Testis (tissue), 3 donors: ENCODE measurements around the gene RRP1. TPM values are rescaled to one million over a fixed set of nuclear protein-coding genes. Genes with fewer than 3 reads are reported as not detected.

Source experiments
- DNase-seq: peaks from one replicate; pipeline ENCODE4 v3.0.0-alpha.2; 2019
- H3K27ac ChIP-seq, 2 donors: fragments of 200-600 bp; sonication (generic); one replicate each; pipeline ENCODE4 v1.5.1; 2019
- H3K27me3 ChIP-seq: fragments of 200-600 bp; sonication (generic); one replicate; pipeline ENCODE4 v1.5.1; 2019
- H3K36me3 ChIP-seq: fragments of 200-600 bp; sonication (generic); one replicate; pipeline ENCODE4 v1.5.1; 2017; ENCODE audit warnings: low read depth; ENCODE audit errors: missing control alignments
- H3K4me1 ChIP-seq: fragments of 200-600 bp; sonication (generic); one replicate; pipeline ENCODE4 v1.5.1; 2019
- H3K4me3 ChIP-seq, 2 donors: fragments of 200-600 bp; sonication (generic); one replicate each; pipeline ENCODE4 v1.5.1; 2017 to 2019
- H3K9me3 ChIP-seq: fragments of 200-600 bp; sonication (generic); one replicate; pipeline ENCODE4 v1.5.1; 2017
- CTCF ChIP-seq, 3 experiments: fragments of 450-650 bp in 2 of 3; fragments of 200-600 bp in 1 of 3; sonication (generic) in 1 of 3; IDR thresholded peaks; one replicate each; pipeline ENCODE4 v1.5.1; 2016 to 2019; ENCODE audit warnings: antibody characterized with exemption in 3 of 3, mild to moderate bottlenecking in 2 of 3, moderate library complexity in 1 of 3
- POLR2A ChIP-seq: fragments of 450-650 bp; IDR thresholded peaks from one replicate; pipeline ENCODE4 v1.6.1; 2017; ENCODE audit warnings: antibody characterized with exemption, mild to moderate bottlenecking, moderate library complexity
- WGBS, 2 donors: methylation state at CpG; one replicate each; pipeline ENCODE4 v1.1.5; 2018; 5-methylcytosine and 5-hydroxymethylcytosine counted together
- intact Hi-C: fragments of 100-400 bp; cut with DNase I; formaldehyde crosslinking; loops from one replicate; pipeline ENCODE4 v1.15.1; 2023; ENCODE audit warnings: low total_unique reads
- polyA plus RNA-seq: library from polyadenylated mRNA; stranded (reverse); fragments of 350-450 nt; fragmentation: Illumina TruSeq; extraction: RNeasy Lipid Tissue Mini Kit (QIAGEN cat#74804); gene quantifications from one replicate; pipeline ENCODE4 v1.2.3, GENCODE V29; 2014; ENCODE audit warnings: low read depth, low replicate concordance; ENCODE audit not compliant: insufficient read depth
- total RNA-seq, 2 donors: library from RNA; depleted of rRNA; stranded (reverse); fragments of >200 nt; gene quantifications; one replicate each; pipeline ENCODE4 v1.2.3, GENCODE V29; 2016

RRP1 gene
- total and polyA plus RNA-seq, 3 donors from 2014 or later: 21.1 to 40.2 (median 33.6) TPM

- WGBS, 2 donors: 69 to 80% methylated on average over 1 to 15 of the region's 15 CpGs
- Histone ChIP-seq H3K36me3 (no peaks in the 10 kb centered on the region), H3K4me3 (no peak overlapping the region), H3K9me3 (no peaks in the 10 kb centered on the region), H3K27me3 (no peaks in the 10 kb centered on the region), H3K4me1 (peaks cover 8% of the 10 kb centered on the region), H3K27ac (no peak overlapping the region)
- DNase-seq: no peak
- no peak for TF ChIP-seq CTCF (IDR thresholded peaks at IDR 0.05)
- TF ChIP-seq POLR2A: no peak
- intact Hi-C loops: no loop called here
Measured at GRCh38 chr21:43767498-43767983, 21.8 kb upstream of the RRP1 start.

- peak; percentile 46 for DNase-seq
- intact Hi-C loops: no loop called here
- no peak overlapping the region for H3K4me3 ChIP-seq
- peaks cover 8% of the 10 kb centered on the region for H3K4me1 ChIP-seq
- H3K27ac ChIP-seq: peak overlapping the region in 1 of 2 donors; percentile 30
- H3K36me3 ChIP-seq: no peaks in the 10 kb centered on the region
- H3K9me3 ChIP-seq: no peaks in the 10 kb centered on the region
- 72 to 88% methylated on average over 19 to 34 of the region's 34 CpGs for WGBS, 2 donors
- no peaks in the 10 kb centered on the region for H3K27me3 ChIP-seq
- TF ChIP-seq CTCF (IDR thresholded peaks at IDR 0.05) (no peak), POLR2A (no peak)
Measured at GRCh38 chr21:43767984-43768867, 21.2 kb upstream of the RRP1 start.

GRCh38 chr21:43768868-43769167 lies 20.6 kb upstream of the RRP1 start:
- H3K9me3 ChIP-seq: no peaks in the 10 kb centered on the region
- no peak overlapping the region for H3K4me3 ChIP-seq
- TF ChIP-seq POLR2A: no peak
- no peak for TF ChIP-seq CTCF (IDR thresholded peaks at IDR 0.05)
- H3K27ac ChIP-seq: peak overlapping the region in 1 of 2 donors; percentile 30
- WGBS, 2 donors: 79 to 86% methylated on average over 7 to 8 of the region's 8 CpGs
- H3K27me3 ChIP-seq: no peaks in the 10 kb centered on the region
- intact Hi-C loops: no loop called here
- peaks cover 8% of the 10 kb centered on the region for H3K4me1 ChIP-seq
- DNase-seq: no peak
- H3K36me3 ChIP-seq: no peaks in the 10 kb centered on the region

- 91 to 96% methylated on average over 11 of the region's 11 CpGs for WGBS, 2 donors
- intact Hi-C loops: no loop called here
- no peak for DNase-seq
- Histone ChIP-seq H3K27me3 (no peaks in the 10 kb centered on the region), H3K4me1 (peaks cover 12% of the 10 kb centered on the region), H3K9me3 (no peaks in the 10 kb centered on the region), H3K4me3 (no peak overlapping the region), H3K27ac (no peak overlapping the region), H3K36me3 (no peaks in the 10 kb centered on the region)
- TF ChIP-seq POLR2A (no peak), CTCF (IDR thresholded peaks at IDR 0.05) (no peak)
Measured at GRCh38 chr21:43769325-43769958, 19.9 kb upstream of the RRP1 start.
